ENCODE data around the gene DOK1.

Gene DOK1

GRCh38 chr2:74603282-74604000 lies 48.9 kb downstream of the DOK1 start:
- no peak for DNase-seq (ENCODE audit: low read depth)

- DNase-seq (ENCODE audit: low read depth): no peak
These were observed 52.4 kb downstream of the DOK1 start for GRCh38 chr2:74606927-74607326.
